Right lobe of liver (tissue), 4 donors: Measurements from ENCODE around the gene NKD2.

Experiments used
- CTCF ChIP-seq, 4 donors: fragments of 200-600 bp in 3 of 4; fragments of 450-650 bp in 1 of 4; IDR thresholded peaks; one replicate each; pipeline versions ENCODE4 v1.5.1 to v1.8.0; 2016 to 2022; ENCODE audit warnings: antibody characterized with exemption in 4 of 4, mild to moderate bottlenecking in 2 of 4
- POLR2A ChIP-seq: fragments of 450-650 bp; IDR thresholded peaks from one replicate; pipeline ENCODE4 v1.6.1; 2017; ENCODE audit warnings: antibody characterized with exemption, mild to moderate bottlenecking
- donor health status: DM: no; HTN: no; CAD: no.
- donor health status: DM: no; HTN: no; CAD: no.
- donor health status: DM: no; HTN: yes; CAD: no.

DNA sequence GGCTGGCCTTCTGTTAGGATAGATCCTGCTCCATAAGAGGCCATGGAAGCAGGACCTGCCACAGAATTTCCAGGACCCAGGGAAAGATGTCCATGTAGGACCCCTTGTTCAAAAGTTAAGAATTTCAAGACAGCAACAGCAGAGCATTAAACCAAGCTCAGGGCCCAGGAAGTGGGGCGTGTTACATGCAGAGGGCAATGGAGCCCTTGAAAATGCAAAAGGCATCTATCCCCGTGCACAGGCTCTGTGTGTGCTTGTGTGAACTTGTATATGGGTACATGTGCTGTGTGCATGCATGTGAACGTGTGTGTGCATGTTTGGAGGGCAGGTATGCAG lies 14.4 kb upstream of the NKD2 start:
- TF ChIP-seq POLR2A, result no peak
- TF ChIP-seq CTCF (IDR thresholded peaks at IDR 0.05), result no peak
